ENCODE data around the gene CORO2A. TPM values are rescaled to one million over a fixed set of nuclear protein-coding genes. Genes with fewer than 3 reads are reported as not detected.

The CORO2A gene
- total and polyA plus RNA-seq, 11 donors, result 0.09 to 2.2 (median 0.22) TPM

- no peak overlapping the region for H3K4me3 ChIP-seq
- WGBS, 4 donors, result 78 to 92% (median 87%) methylated on average over 5 of the region's 5 CpGs
- no peak overlapping the region for H3K27ac ChIP-seq
- H3K9me3 ChIP-seq, result no peaks in the 10 kb centered on the region
- TF ChIP-seq CTCF (IDR thresholded peaks at IDR 0.05) (no peak), POLR2A (IDR thresholded peaks at IDR 0.05) (no peak)
- intact Hi-C loops (cut with DNase I), result no loop called here
- H3K4me1 ChIP-seq, result peaks cover 0 to 14% (median 6%) of the 10 kb centered on the region in 12 donors
- ATAC-seq, result no peak
- no peaks in the 10 kb centered on the region for H3K27me3 ChIP-seq
- no peaks in the 10 kb centered on the region for H3K36me3 ChIP-seq
- DNase-seq, result no peak
Observed at GRCh38 chr9:98190757-98191105, 1.7 kb downstream of the CORO2A start.

- H3K27ac ChIP-seq, result no peak overlapping the region
- no peaks in the 10 kb centered on the region for H3K36me3 ChIP-seq
- ATAC-seq (no peak), DNase-seq (no peak)
- peaks cover 0 to 17% (median 6%) of the 10 kb centered on the region in 12 donors for H3K4me1 ChIP-seq
- 74 to 88% (median 83%) methylated on average over 6 of the region's 6 CpGs for WGBS, 4 donors
- H3K4me3 ChIP-seq, result no peak overlapping the region
- intact Hi-C loops (cut with DNase I), result no loop called here
- no peaks in the 10 kb centered on the region for H3K9me3 ChIP-seq
- no peaks in the 10 kb centered on the region for H3K27me3 ChIP-seq
- no peak for TF ChIP-seq CTCF (IDR thresholded peaks at IDR 0.05)
- TF ChIP-seq POLR2A (IDR thresholded peaks at IDR 0.05), result no peak
Observed at GRCh38 chr9:98189412-98189811, 3.0 kb downstream of the CORO2A start.

- intact Hi-C loops (cut with DNase I), result no loop called here
- 90 to 93% (median 92%) methylated on average over 5 of the region's 5 CpGs for WGBS, 4 donors
- Histone ChIP-seq H3K4me1 (peaks cover 0 to 12% (median 5%) of the 10 kb centered on the region in 12 donors), H3K36me3 (no peaks in the 10 kb centered on the region), H3K4me3 (no peak overlapping the region), H3K27ac (no peak overlapping the region), H3K27me3 (no peaks in the 10 kb centered on the region), H3K9me3 (no peaks in the 10 kb centered on the region)
- no peak for TF ChIP-seq POLR2A (IDR thresholded peaks at IDR 0.05)
- TF ChIP-seq CTCF (IDR thresholded peaks at IDR 0.05), result no peak
- ATAC-seq, result no peak
- DNase-seq, result no peak
Observed at GRCh38 chr9:98187926-98188325, 4.5 kb downstream of the CORO2A start.

DNA sequence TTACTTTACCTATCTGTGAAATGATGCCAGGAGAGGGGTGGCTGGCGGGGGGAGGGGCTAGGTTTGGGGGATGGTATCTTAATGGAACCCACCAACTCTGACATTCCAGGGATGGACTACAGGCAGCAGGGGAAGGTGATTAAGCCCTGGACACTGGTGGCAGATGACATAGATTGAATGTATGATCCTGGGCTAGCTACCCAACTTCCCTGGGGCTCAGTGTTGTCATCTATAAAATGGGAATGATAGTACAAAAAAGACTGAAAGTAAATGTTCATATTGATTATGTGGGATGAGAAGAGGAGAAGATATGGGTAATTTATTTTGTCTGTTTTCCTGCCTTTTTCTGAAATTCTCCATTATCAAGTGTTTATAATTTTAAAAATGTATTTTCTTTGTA lies 6.2 kb downstream of the CORO2A start:
- H3K9me3 ChIP-seq, result no peaks in the 10 kb centered on the region
- H3K27me3 ChIP-seq, result no peaks in the 10 kb centered on the region
- ATAC-seq (no peak), DNase-seq (no peak)
- H3K27ac ChIP-seq, result no peak overlapping the region
- H3K36me3 ChIP-seq, result no peaks in the 10 kb centered on the region
- intact Hi-C loops (cut with DNase I), result no loop called here
- no peak overlapping the region for H3K4me3 ChIP-seq
- TF ChIP-seq POLR2A (IDR thresholded peaks at IDR 0.05), result no peak
- no peak for TF ChIP-seq CTCF (IDR thresholded peaks at IDR 0.05)
- H3K4me1 ChIP-seq, result peaks cover 0 to 5% (median 0%) of the 10 kb centered on the region in 12 donors
- WGBS, 4 donors, result 0 to 67% (median 47%) methylated on average over 1 of the region's 1 CpG

Measured in heart left ventricle (tissue), 16 donors.